Frontal cortex (tissue), 4 donors: Measurements from ENCODE around the gene CCL23. TPM values are rescaled to one million over a fixed set of nuclear protein-coding genes. Genes with fewer than 3 reads are reported as not detected.

Source experiments
- DNase-seq, 2 donors: peaks; one replicate each; pipeline ENCODE4 v3.0.0; 2012; ENCODE audit warnings: low spot score in 2 of 2
- FAIRE-seq: peaks from 2 replicates; lab custom pipeline; 2012; peaks lifted over from hg19 to GRCh38; lab: Jason Lieb, UNC
- total RNA-seq: library from RNA; depleted of rRNA; stranded (reverse); fragments of >200 nt; gene quantifications from one replicate; pipeline ENCODE4 v1.2.3, GENCODE V29; 2014
- donor health status: control.
- donor health status: control.
- donor health status: control.

CCL23 gene
- total RNA-seq, 1 donor from 2014 or later, result not detected

DNA sequence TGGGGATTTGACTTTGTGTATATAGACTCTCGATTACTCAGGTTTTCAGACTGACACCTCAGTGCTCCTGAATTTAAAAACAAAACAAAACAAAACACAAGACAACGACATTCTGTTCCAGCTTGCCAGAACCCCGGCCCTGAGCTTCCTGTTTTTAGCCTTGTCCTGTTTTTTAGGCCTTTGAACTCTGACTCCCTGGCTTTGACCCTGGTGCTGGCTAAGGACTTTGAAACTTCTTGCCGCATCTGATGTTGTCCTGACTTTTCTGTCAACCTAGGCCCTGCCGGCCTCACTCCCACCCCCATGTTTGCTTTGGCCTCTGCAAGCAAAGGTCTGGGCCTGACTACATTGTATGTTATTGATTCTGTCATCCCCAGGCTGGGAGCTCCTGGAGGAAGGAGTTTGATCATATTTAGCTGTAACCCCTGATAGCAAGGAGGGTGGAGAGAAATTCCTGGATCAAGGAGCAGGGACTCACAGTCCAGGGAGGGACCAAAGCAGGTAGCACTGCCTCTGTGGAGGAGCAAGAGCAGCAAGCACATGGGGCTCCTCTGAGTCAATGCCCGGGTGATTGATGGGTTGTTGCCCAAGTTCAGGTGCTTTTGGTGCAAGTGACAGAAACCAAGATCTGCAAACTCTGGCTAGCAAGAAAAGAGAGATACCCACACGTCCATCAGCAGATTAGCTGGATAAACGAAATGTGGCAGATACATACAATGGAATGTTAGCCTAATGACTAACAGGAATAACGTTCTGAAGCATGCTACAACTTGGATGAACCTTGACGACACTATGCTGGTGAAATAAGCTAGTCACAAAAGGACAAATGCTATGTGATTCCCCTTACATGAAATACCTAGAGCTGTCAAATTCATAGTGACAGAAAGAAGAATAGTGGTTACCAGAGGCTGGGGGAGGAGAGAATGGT lies 44.2 kb downstream of the CCL23 start:
- no peak for DNase-seq
- no peak for FAIRE-seq

DNA sequence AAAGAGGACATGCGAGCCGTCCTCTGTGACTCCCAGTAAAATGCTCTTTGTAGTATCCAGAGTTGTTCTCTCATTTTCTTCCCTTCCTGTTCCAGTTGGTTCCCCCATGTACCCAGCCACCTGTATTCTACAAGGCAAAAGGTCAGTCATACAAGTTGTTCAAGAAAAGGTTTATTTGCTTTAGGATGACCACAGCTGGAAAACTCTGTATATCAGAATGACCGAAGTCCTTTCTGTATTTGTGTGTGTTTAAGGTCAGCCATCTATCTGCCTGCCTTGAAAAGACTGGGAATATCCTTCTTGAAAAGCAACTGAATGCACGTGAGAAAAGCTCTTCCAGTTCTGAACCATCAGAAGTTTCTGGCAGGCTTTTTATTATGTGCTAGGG lies 44.8 kb downstream of the CCL23 start:
- DNase-seq (no peak), FAIRE-seq (no peak)

DNA sequence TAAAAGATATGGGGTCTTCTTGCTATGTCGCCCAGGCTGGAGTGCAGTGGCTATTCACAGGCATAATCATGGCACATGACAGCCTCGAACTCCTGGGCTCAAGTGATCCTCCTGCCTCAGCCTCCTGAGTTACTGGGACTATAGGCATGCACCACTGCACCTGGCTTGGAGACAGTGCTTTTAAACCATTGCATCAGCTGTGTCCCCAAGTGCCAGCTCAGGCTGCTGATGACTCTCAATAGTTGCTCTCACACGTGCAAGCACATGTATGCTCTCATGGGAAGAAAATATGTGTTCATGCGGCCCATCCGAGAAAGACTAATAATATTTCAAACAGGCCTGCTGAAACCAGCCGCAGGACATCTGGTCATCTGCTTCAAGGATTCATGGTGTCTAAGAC lies 45.2 kb downstream of the CCL23 start:
- FAIRE-seq (no peak), DNase-seq (no peak)

GRCh38 chr17:35972066-35972465 lies 45.7 kb downstream of the CCL23 start:
- no peak for FAIRE-seq
- DNase-seq, result no peak

GRCh38 chr17:35969558-35970380 lies 48.0 kb downstream of the CCL23 start:
- FAIRE-seq, result no peak
- DNase-seq, result peak; percentile 19 to 61

GRCh38 chr17:35968520-35969054 lies 49.2 kb downstream of the CCL23 start:
- DNase-seq, result no peak
- FAIRE-seq, result no peak

DNA sequence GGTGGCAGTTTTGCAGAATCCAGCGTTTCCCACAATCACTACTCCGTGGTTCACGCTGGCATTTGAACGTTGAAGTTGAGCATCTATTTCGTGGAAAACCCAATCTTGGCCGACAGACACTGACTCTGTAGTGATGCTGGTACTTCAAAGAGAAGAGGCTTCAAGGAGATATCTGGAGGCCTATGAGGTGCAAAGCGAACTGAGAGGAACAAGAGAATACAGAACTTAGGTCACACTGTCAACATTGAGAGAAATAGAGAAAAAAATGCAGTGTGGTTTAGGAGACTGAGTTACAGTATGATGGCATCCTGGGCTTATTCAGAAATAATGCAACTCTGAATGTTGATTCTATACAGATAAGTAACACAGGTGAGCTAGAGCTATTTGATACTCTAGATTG lies 52.5 kb downstream of the CCL23 start:
- DNase-seq, result no peak
- FAIRE-seq, result no peak

DNA sequence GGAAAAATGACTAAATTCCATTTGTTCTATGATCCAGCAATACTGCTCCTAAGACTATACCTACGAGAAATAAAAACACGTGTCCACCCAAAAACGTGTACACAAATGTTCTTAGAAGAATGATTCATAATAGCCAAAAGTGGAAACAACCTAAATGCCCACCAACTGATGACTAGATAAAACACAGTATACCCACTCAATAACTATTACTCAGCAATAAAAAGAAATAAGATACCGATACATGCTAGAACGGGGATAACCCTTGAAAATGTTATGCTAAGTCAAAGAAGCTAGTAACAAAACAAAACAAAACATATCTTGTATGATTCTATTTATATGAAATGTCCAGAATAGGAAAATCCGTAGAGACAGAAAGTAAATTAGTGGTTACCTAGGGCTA lies 54.1 kb downstream of the CCL23 start:
- DNase-seq, result no peak
- FAIRE-seq, result no peak

Other genes starting within 250 kb of the CCL23 start
- 9.4 TPM for gene MMP28, start 222.3 kb downstream of the CCL23 start, total RNA-seq
- 48.1 TPM for gene TAF15, start 208.5 kb downstream of the CCL23 start, total RNA-seq
- not detected for gene HEATR9, start 149.1 kb downstream of the CCL23 start, total RNA-seq
- not detected for gene CCL5, start 137.6 kb downstream of the CCL23 start, total RNA-seq
- 0.41 TPM for gene RDM1, start 87.2 kb downstream of the CCL23 start, total RNA-seq
- gene LYZL6, start 74.3 kb downstream of the CCL23 start, total RNA-seq, result not detected
- not detected for gene CCL16, start 36.5 kb downstream of the CCL23 start, total RNA-seq
- not detected for gene CCL14, start 31.2 kb downstream of the CCL23 start, total RNA-seq
- gene CCL15, start 16.4 kb downstream of the CCL23 start, total RNA-seq, result not detected
- gene CCL18, start 46.3 kb upstream of the CCL23 start, total RNA-seq, result not detected
- 2.0 TPM for gene CCL3, start 72.2 kb upstream of the CCL23 start, total RNA-seq
- gene CCL4, start 85.9 kb upstream of the CCL23 start, total RNA-seq, result 1.2 TPM
- 1.6 TPM for gene TBC1D3B, start 158.7 kb upstream of the CCL23 start, total RNA-seq
- 0.82 TPM for gene CCL3L1, start 178.8 kb upstream of the CCL23 start, total RNA-seq
- gene CCL4L2, start 193.1 kb upstream of the CCL23 start, total RNA-seq, result 2.4 TPM
- gene TBC1D3I, start 246.6 kb upstream of the CCL23 start, total RNA-seq, result under 0.01 TPM